CD4-positive, alpha-beta T cell (primary cell): ENCODE data around the gene OAS3. TPM values are rescaled to one million over a fixed set of nuclear protein-coding genes. Genes with fewer than 3 reads are reported as not detected.

ENCODE experiments used
- ATAC-seq: fragments of 200-7000 bp; cut with Tn5 transposase; one replicate; pipeline ENCODE4 v1.10.0; 2022; ENCODE audit warnings: mild to moderate bottlenecking; ENCODE audit not compliant: poor library complexity
- CTCF ChIA-PET: fragments of 350-600 bp; sonication (Branson Sonifier 250); formaldehyde crosslinking; loops from one replicate; lab custom pipeline; 2021; ENCODE audit warnings: antibody characterized with exemption, inconsistent platforms; lab: Charles Lee
- POLR2A ChIA-PET: fragments of 350-600 bp; sonication (Branson Sonifier 250); formaldehyde crosslinking; loops from one replicate; lab custom pipeline; 2021; ENCODE audit warnings: antibody characterized with exemption, inconsistent platforms; lab: Charles Lee
- DNase-seq, 14 experiments: peaks; one replicate each; pipeline ENCODE4 v3.0.0-alpha.2; 2013 to 2020; ENCODE audit warnings: mixed read lengths in 2 of 14
- H3K27ac ChIP-seq, 2 donors: one replicate each; pipeline versions ENCODE4 v1.5.1 to v1.7.0; 2013; ENCODE audit warnings: low read length in 2 of 2, low read depth in 1 of 2, mild to moderate bottlenecking in 1 of 2
- H3K27me3 ChIP-seq, 2 experiments: 1 replicate in 1 of 2; 2 replicates in 1 of 2; pipeline versions ENCODE4 v1.6.1 to v1.7.0; 2013; ENCODE audit warnings: low read length in 2 of 2, control low read depth in 1 of 2, mild to moderate bottlenecking in 1 of 2, moderate library complexity in 1 of 2; ENCODE audit not compliant: insufficient read depth in 2 of 2, control insufficient read depth in 1 of 2
- H3K36me3 ChIP-seq: one replicate; pipeline ENCODE4 v1.6.1; 2013; ENCODE audit warnings: low read length, control low read depth; ENCODE audit not compliant: insufficient read depth
- H3K4me1 ChIP-seq: one replicate; pipeline ENCODE4 v1.6.1; 2013; ENCODE audit warnings: low read length, control low read depth; ENCODE audit not compliant: insufficient read depth
- H3K4me3 ChIP-seq: one replicate; pipeline ENCODE4 v1.5.1; 2013; ENCODE audit warnings: mild to moderate bottlenecking, low read length, moderate library complexity
- H3K9me3 ChIP-seq, 2 experiments: 1 replicate in 1 of 2; 2 replicates in 1 of 2; pipeline versions ENCODE4 v1.6.1 to v1.7.0; 2013; ENCODE audit warnings: low read length in 2 of 2, mild to moderate bottlenecking in 2 of 2, control low read depth in 1 of 2, moderate library complexity in 1 of 2; ENCODE audit not compliant: control insufficient read depth in 1 of 2, insufficient read depth in 1 of 2
- H3K27ac Mint-ChIP-seq: one replicate; pipeline ENCODE4 v1.8.0; 2020; ENCODE audit warnings: mixed read lengths
- H3K27me3 Mint-ChIP-seq: one replicate; pipeline ENCODE4 v1.8.0; 2021; ENCODE audit warnings: mixed read lengths
- H3K36me3 Mint-ChIP-seq: one replicate; pipeline ENCODE4 v1.8.0; 2021; ENCODE audit warnings: low read depth, mixed read lengths
- H3K4me1 Mint-ChIP-seq: one replicate; pipeline ENCODE4 v1.8.0; 2021; ENCODE audit warnings: low read depth, mixed read lengths
- H3K4me3 Mint-ChIP-seq: one replicate; pipeline ENCODE4 v1.8.0; 2020; ENCODE audit warnings: mild to moderate bottlenecking, mixed read lengths
- H3K9me3 Mint-ChIP-seq: one replicate; pipeline ENCODE4 v1.8.0; 2020; ENCODE audit warnings: mixed read lengths
- intact Hi-C, 2 experiments: fragments of 100-400 bp; cut with DNase I in 1 of 2; cut with micrococcal nuclease in 1 of 2; formaldehyde crosslinking; loops; one replicate each; pipeline versions ENCODE4 v1.15.1 to v1.9.0; 2023 to 2025; cut with DNase I, micrococcal nuclease
- total RNA-seq, 174 experiments: library from RNA in 2 of 174; stranded (reverse) in 2 of 174; gene quantifications; one replicate each; pipeline ENCODE4 v1.2.3 and lab custom pipeline; 2021 to 2026
- TF ChIP-seq, protein P1 (sequence below): fragments of 200-600 bp; IDR thresholded peaks from one replicate; pipeline ENCODE4 v1.8.0; 2022; ENCODE audit warnings: antibody characterized with exemption, mild to moderate bottlenecking

The OAS3 gene
- total RNA-seq, 2 experiments from 2014 or later, result 13.9 to 14.5 TPM

DNA sequence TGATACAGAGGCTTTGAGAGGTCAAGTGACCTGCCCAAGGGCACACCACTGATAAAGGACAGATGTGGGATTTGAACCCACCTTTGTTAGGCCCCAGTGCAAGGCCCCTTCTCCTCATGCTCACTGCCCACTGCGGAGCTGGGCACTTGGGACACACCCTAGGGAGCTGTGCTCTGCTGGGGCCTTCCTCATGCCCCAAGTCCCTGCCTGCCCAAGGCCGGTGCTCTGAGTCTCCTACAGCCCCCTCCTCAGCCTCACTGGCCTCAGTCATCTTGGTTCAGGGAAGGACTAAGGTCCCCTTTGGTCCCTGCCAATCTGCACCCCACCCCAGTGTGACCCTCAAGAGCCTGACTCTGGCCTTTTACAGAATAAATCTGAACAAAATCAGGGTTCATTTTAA is 7.9 kb upstream of the OAS3 start:
- Histone ChIP-seq H3K4me1 (no peaks in the 10 kb centered on the region), H3K4me3 (no peak overlapping the region), H3K9me3 (no peaks in the 10 kb centered on the region), H3K27me3 (no peaks in the 10 kb centered on the region), H3K36me3 (no peaks in the 10 kb centered on the region), H3K27ac (no peak overlapping the region)
- H3K4me1 Mint-ChIP-seq, result no peaks in the 10 kb centered on the region
- peaks cover 6% of the 10 kb centered on the region for H3K9me3 Mint-ChIP-seq
- ChIA-PET CTCF (no interaction called here), POLR2A (interaction anchor here (1.3 kb wide), 2 partner anchors 31 to 49 kb away, joined by 3 to 4 read pairs; partner anchors contain the start of gene OAS2)
- ATAC-seq, result no peak
- TF ChIP-seq, protein P1, sequence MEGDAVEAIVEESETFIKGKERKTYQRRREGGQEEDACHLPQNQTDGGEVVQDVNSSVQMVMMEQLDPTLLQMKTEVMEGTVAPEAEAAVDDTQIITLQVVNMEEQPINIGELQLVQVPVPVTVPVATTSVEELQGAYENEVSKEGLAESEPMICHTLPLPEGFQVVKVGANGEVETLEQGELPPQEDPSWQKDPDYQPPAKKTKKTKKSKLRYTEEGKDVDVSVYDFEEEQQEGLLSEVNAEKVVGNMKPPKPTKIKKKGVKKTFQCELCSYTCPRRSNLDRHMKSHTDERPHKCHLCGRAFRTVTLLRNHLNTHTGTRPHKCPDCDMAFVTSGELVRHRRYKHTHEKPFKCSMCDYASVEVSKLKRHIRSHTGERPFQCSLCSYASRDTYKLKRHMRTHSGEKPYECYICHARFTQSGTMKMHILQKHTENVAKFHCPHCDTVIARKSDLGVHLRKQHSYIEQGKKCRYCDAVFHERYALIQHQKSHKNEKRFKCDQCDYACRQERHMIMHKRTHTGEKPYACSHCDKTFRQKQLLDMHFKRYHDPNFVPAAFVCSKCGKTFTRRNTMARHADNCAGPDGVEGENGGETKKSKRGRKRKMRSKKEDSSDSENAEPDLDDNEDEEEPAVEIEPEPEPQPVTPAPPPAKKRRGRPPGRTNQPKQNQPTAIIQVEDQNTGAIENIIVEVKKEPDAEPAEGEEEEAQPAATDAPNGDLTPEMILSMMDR, result no peak
- no peaks in the 10 kb centered on the region for H3K27me3 Mint-ChIP-seq
- no peak overlapping the region for H3K27ac Mint-ChIP-seq
- intact Hi-C loops, result no loop called here
- H3K4me3 Mint-ChIP-seq, result no peak overlapping the region
- DNase-seq, result no peak
- H3K36me3 Mint-ChIP-seq, result peaks cover 19% of the 10 kb centered on the region

DNA sequence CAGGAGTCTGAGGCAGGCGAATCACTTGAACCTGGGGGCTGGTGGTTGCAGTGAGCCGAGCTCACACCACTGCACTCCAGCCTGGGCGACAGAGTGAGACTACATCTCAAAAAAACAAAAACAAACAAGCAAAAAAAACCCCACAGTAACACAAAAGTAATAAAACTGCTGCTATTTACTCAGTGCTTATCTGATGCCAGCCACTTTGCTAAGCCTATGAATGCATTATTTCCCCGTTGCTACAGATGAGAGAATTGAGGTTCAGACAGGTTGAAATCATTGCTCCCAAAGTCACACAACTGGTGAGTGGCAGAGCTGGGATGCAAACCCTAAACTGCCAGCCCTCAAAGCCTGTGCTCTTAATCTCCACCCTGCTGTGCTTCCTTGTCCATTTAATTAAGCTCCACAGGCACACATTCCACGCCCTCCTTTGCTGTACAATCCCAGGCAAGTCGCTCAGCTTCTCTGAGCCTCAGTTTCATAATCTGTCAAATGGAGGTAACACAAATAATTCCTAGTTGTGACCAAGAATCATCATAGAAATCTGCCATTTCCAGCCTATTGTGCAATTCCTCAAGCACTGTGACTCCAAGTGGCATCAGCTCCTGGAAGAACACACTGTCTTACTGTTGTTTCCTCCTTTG is 5.7 kb upstream of the OAS3 start:
- no peak for ATAC-seq
- no peak overlapping the region for H3K4me3 ChIP-seq
- CTCF ChIA-PET, result interaction anchor here (1.1 kb wide), 1 partner anchor 32 kb away, joined by 3 read pairs; no protein-coding TSS in a partner anchor
- no peak overlapping the region for H3K27ac Mint-ChIP-seq
- peaks cover 5% of the 10 kb centered on the region for H3K4me1 ChIP-seq
- no peak for DNase-seq
- H3K36me3 ChIP-seq, result no peaks in the 10 kb centered on the region
- no peaks in the 10 kb centered on the region for H3K27me3 ChIP-seq
- TF ChIP-seq, protein P1, result no peak
- H3K4me3 Mint-ChIP-seq, result no peak overlapping the region
- POLR2A ChIA-PET, result interaction anchor here (1.9 kb wide), 1 partner anchor 25 kb away, joined by 5 read pairs; the partner anchor contains the start of gene OAS1
- H3K27me3 Mint-ChIP-seq, result no peaks in the 10 kb centered on the region
- H3K27ac ChIP-seq, result no peak overlapping the region
- peaks cover 14% of the 10 kb centered on the region for H3K36me3 Mint-ChIP-seq
- H3K9me3 ChIP-seq, result no peaks in the 10 kb centered on the region
- H3K9me3 Mint-ChIP-seq, result peaks cover 8% of the 10 kb centered on the region
- intact Hi-C loops, result no loop called here
- peaks cover 6% of the 10 kb centered on the region for H3K4me1 Mint-ChIP-seq

DNA sequence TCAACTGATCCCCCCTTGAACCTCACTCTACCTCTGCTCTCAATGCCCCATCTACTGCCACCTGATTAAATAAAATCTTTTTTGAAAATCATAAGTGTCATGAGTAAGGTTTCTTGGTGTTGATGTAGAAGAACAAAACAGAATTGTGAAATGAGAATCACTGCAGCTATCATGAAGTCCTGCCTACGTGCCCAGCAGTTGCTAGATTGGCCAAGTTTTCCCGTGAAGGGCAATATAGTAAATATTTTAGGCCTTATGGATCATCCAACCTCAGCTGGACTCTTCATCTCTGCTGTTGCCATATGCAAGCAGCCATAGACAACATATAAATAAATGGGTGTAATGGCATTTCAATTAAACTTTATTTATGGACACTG is 5.2 kb upstream of the OAS3 start:
- Mint-ChIP-seq H3K4me3 (no peak overlapping the region), H3K9me3 (peaks cover 8% of the 10 kb centered on the region), H3K27me3 (no peaks in the 10 kb centered on the region), H3K27ac (no peak overlapping the region), H3K4me1 (peaks cover 11% of the 10 kb centered on the region), H3K36me3 (peaks cover 16% of the 10 kb centered on the region)
- Histone ChIP-seq H3K9me3 (no peaks in the 10 kb centered on the region), H3K36me3 (no peaks in the 10 kb centered on the region), H3K27ac (no peak overlapping the region), H3K4me3 (no peak overlapping the region), H3K27me3 (no peaks in the 10 kb centered on the region), H3K4me1 (peaks cover 7% of the 10 kb centered on the region)
- ChIA-PET POLR2A (interaction anchor here (1.9 kb wide), 1 partner anchor 26 kb away, joined by 5 read pairs; the partner anchor contains the start of gene OAS1), CTCF (interaction anchor here (1.1 kb wide), 1 partner anchor 33 kb away, joined by 3 read pairs; no protein-coding TSS in a partner anchor)
- TF ChIP-seq, protein P1, result no peak
- intact Hi-C loops, result no loop called here
- no peak for DNase-seq
- ATAC-seq, result no peak
